Hematopoietic multipotent progenitor cell treated with erythropoietin and hydrocortisone succinate and interleukin-3 and kit ligand, for 6 days (in vitro differentiated cells): ENCODE data around the gene LXN.

Experiments used
- DNase-seq: peaks from one replicate; pipeline ENCODE4 v3.0.0-alpha.2; 2015

Gene LXN

DNA sequence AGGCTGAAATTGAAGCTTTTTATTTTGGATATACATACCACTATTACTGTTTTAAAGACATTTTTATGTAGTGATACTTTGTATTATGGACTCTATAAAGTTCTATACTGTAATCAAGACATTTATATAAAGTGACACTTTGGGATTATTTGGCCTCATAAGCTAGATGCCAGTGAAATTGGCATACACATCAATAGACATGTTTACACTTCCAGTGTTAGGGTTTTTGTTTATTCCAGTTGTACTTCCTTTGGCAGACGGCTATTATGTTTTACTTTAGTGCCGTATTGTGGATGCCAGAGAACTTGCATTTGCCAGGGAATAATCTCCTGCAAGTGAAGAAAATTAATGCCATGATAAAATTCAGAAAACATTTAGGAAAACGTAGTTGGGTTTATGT is 6.0 kb downstream of the LXN start:
- no peak for DNase-seq

- no peak for DNase-seq
These were observed 8.6 kb downstream of the LXN start for GRCh38 chr3:158663832-158664231.

DNA sequence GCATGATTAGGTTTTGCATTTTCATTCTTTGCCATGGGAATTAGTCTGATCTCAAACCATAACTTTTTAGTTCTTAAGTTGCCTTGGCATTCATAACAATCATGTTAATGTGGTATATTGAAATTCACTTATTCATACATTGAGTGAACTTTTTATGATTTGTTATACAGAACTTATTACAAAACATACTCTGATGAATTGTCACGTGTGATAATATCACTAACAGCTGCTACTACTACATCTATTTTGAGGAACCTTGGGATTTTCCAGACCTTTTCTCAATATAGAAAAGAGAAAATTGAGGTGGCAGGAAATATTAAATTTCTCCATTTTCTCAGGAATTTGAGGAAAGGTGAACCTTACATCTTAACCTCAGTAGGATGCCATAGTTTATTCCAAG is 9.2 kb downstream of the LXN start:
- DNase-seq: no peak

GRCh38 chr3:158660711-158661110 is 11.7 kb downstream of the LXN start:
- no peak for DNase-seq

- peak; percentile 92 for DNase-seq
These were observed 12.8 kb downstream of the LXN start for GRCh38 chr3:158659454-158660237.

- no peak for DNase-seq
These were observed 13.6 kb downstream of the LXN start for GRCh38 chr3:158658889-158659288.

- DNase-seq: no peak
These were observed 20.0 kb downstream of the LXN start for GRCh38 chr3:158652463-158652862.

GRCh38 chr3:158651192-158651591 is 21.3 kb downstream of the LXN start:
- DNase-seq: no peak

DNA sequence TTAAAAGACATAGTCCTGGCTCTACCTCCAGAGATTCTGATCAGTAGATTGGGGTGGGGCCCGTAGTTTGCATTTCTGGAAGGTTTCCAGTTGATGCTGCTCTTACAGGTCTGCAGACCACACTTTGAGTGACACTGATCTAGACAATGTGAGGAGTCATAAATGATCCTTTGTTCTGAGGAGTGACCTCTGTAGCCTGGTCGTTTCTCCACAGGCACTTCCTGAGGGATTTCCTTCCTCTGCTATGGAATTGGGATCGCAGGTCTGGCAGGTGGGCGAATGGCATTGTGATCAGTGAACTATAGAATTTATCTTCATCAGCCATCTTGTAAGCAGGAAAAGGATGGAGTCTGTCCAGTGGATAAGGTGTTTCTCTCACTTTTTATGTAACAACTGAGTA is 22.7 kb downstream of the LXN start:
- peak; percentile 47 for DNase-seq

GRCh38 chr3:158644345-158644908 is 28.0 kb downstream of the LXN start, which contains the start of gene GFM1:
GFM1 (plus strand) TSS chr3:158644527; CDS start chr3:158644635, 108 bp downstream.
- peak; percentile 99 for DNase-seq

- no peak for DNase-seq
These were observed 29.8 kb downstream of the LXN start for GRCh38 chr3:158642474-158643210.

DNA sequence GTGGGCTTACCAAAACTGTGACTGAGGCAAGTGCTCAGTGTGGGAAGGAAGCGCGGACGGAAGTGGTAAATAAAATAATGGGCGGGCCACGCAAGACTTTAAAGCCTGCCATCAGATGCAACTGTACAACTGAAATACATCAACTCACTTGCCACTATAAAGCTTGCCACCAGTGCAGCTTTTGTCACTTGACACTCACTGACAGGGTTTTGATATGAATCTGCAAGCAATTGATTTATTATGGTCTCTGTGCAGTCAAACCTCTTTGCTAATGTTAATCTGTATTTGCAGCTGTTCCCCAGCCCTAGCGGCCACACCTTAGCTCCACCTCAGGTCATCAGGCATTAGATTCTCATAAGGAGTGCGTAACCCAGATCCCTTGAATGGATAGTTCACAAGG is 30.4 kb downstream of the LXN start:
- DNase-seq: no peak

- DNase-seq: no peak
These were observed 31.8 kb downstream of the LXN start for GRCh38 chr3:158640646-158641045.

DNA sequence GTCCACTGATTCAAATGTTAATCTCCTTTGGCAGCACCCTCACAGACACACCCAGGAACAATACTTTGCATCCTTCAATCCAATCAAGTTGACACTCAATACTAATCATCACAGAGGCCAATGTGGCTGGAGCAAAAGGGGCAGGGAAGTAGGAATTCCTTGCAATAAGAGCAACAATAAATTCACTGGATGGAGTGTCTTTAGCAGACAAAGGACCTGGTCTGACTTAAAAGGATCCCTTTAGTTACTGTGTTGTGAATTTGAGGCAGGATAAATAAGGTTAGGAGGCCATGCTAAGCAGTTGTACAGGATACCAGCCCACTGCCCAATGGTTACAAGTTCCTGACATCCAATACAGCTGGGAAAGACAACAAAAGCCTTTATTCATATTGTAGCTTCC is 40.5 kb downstream of the LXN start:
- DNase-seq: no peak

DNA sequence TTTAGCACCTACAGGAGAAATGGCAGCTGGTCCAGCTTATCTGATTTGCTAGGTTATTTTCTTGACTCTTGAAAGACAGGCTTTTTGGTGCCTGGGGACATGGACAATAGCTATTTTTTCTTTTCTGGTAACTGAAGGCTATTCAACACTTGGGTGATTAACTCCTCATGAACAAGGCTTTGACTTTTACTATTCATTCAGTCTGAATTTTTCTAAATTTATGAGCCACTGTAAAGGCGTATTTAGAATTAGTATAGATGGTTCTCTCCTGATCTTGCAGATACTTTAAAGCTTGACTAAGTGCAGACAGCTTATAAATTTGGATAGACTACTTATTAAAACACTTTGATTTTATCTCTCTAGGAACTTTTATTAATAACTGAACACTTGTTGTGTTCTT is 46.6 kb downstream of the LXN start:
- no peak for DNase-seq

- DNase-seq: no peak
These were observed 54.2 kb downstream of the LXN start for GRCh38 chr3:158617982-158618875.
